ENCODE measurements around the gene PGP. TPM values are rescaled to one million over a fixed set of nuclear protein-coding genes. Genes with fewer than 3 reads are reported as not detected.

The PGP gene
- total and polyA plus RNA-seq, 4 donors, result 3.4 to 9.9 (median 6.3) TPM

DNA sequence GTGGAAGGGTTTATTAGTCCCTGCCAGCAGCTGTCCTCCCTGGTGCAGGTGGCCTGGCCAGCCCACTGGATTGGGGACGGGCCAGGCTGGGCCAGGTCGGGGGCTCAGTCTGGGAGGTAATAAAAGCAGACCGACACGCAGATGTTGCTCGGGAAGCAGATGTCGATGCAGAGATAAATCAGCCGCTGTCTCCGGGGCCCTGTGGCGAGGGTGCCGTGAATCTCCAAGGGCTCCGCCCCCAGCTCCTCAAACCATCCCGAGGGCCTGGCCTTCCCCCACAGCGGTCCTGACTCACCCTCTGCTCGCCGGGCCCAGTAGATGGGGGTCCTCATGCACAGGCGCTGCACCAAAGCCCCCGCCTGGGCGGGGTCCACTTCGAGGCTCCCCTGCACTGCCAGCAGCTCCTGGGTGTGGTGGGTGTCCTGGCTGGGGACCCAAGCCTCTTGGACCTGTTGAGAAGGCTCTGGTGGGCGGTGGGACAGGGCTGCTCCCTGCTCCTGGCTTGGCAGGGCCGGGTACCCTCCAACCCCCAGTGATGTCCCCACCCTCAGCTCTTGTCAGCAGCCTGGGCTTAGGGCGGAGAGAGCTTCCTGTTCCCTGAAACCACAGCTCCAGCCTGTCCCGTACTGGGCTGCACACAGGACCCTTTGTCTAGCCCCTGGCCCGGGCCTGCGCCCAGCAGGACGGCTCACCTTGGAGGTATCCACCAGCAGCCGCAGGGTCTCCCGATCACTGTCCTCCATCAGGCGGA is 5.2 kb downstream of the PGP start (continued):
- TF ChIP-seq, protein P1, sequence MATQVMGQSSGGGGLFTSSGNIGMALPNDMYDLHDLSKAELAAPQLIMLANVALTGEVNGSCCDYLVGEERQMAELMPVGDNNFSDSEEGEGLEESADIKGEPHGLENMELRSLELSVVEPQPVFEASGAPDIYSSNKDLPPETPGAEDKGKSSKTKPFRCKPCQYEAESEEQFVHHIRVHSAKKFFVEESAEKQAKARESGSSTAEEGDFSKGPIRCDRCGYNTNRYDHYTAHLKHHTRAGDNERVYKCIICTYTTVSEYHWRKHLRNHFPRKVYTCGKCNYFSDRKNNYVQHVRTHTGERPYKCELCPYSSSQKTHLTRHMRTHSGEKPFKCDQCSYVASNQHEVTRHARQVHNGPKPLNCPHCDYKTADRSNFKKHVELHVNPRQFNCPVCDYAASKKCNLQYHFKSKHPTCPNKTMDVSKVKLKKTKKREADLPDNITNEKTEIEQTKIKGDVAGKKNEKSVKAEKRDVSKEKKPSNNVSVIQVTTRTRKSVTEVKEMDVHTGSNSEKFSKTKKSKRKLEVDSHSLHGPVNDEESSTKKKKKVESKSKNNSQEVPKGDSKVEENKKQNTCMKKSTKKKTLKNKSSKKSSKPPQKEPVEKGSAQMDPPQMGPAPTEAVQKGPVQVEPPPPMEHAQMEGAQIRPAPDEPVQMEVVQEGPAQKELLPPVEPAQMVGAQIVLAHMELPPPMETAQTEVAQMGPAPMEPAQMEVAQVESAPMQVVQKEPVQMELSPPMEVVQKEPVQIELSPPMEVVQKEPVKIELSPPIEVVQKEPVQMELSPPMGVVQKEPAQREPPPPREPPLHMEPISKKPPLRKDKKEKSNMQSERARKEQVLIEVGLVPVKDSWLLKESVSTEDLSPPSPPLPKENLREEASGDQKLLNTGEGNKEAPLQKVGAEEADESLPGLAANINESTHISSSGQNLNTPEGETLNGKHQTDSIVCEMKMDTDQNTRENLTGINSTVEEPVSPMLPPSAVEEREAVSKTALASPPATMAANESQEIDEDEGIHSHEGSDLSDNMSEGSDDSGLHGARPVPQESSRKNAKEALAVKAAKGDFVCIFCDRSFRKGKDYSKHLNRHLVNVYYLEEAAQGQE (IDR thresholded peaks at IDR 0.05), result no peak

DNA sequence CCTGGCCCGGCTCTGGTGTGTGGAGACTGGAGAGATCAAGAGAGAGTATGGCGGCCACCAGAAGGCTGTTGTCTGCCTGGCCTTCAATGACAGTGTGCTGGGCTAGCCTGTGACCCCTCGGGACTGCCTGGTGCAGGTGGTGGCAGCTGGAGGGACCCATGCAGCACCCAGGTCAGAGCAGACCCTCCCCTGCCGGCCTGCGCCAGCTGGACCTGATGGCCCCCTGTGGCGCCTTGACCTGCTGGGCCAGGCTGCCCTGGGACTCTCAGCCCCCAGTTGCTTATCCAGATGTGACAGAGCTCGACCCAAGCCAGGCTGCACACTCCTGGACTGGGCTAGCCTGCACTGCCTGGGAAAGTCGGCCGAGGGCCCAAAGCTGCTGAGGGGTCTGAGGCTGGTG is 5.9 kb downstream of the PGP start:
- DNase-seq (ENCODE audit: low spot score), result no peak
- Histone ChIP-seq H3K4me1 (ENCODE audit: control insufficient read depth in 4 of 4, insufficient read depth in 4 of 4, low read length in 3 of 4) (peaks cover 9 to 38% (median 25%) of the 10 kb centered on the region in 4 donors), H3K27ac (ENCODE audit: low read depth in 1 of 2, low read length in 2 of 2) (no peak overlapping the region), H3K4me3 (ENCODE audit: low read depth in 1 of 3, low read length in 3 of 3) (no peak overlapping the region), H3K27me3 (ENCODE audit: control insufficient read depth in 4 of 4, insufficient read depth in 4 of 4, low read length in 3 of 4) (no peaks in the 10 kb centered on the region), H3K9ac (ENCODE audit: low read depth in 1 of 2, low read length in 2 of 2) (no peak overlapping the region), H3K36me3 (ENCODE audit: control insufficient read depth in 4 of 4, insufficient read depth in 3 of 4, low read depth in 1 of 4, low read length in 3 of 4) (peaks cover 0 to 24% (median 6%) of the 10 kb centered on the region in 4 donors), H3K9me3 (ENCODE audit: control insufficient read depth in 4 of 4, low read length in 3 of 4) (no peaks in the 10 kb centered on the region)
- TF ChIP-seq, protein P2, sequence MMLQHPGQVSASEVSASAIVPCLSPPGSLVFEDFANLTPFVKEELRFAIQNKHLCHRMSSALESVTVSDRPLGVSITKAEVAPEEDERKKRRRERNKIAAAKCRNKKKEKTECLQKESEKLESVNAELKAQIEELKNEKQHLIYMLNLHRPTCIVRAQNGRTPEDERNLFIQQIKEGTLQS (IDR thresholded peaks at IDR 0.05), result no peak
- TF ChIP-seq, protein P1 (IDR thresholded peaks at IDR 0.05), result no peak
- TF ChIP-seq, protein P3, sequence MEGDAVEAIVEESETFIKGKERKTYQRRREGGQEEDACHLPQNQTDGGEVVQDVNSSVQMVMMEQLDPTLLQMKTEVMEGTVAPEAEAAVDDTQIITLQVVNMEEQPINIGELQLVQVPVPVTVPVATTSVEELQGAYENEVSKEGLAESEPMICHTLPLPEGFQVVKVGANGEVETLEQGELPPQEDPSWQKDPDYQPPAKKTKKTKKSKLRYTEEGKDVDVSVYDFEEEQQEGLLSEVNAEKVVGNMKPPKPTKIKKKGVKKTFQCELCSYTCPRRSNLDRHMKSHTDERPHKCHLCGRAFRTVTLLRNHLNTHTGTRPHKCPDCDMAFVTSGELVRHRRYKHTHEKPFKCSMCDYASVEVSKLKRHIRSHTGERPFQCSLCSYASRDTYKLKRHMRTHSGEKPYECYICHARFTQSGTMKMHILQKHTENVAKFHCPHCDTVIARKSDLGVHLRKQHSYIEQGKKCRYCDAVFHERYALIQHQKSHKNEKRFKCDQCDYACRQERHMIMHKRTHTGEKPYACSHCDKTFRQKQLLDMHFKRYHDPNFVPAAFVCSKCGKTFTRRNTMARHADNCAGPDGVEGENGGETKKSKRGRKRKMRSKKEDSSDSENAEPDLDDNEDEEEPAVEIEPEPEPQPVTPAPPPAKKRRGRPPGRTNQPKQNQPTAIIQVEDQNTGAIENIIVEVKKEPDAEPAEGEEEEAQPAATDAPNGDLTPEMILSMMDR (IDR thresholded peaks at IDR 0.05; ENCODE audit: low read depth, low read length, missing input control), result no peak
- TF ChIP-seq GABPA (IDR thresholded peaks at IDR 0.05 in 1 of 2, conservative IDR thresholded peaks at IDR 0.05 in 1 of 2), result no peak
- TF ChIP-seq FOXA1 (IDR thresholded peaks at IDR 0.05), result no peak
- TF ChIP-seq HNF4G (IDR thresholded peaks at IDR 0.05), result no peak
- TF ChIP-seq, protein P4, sequence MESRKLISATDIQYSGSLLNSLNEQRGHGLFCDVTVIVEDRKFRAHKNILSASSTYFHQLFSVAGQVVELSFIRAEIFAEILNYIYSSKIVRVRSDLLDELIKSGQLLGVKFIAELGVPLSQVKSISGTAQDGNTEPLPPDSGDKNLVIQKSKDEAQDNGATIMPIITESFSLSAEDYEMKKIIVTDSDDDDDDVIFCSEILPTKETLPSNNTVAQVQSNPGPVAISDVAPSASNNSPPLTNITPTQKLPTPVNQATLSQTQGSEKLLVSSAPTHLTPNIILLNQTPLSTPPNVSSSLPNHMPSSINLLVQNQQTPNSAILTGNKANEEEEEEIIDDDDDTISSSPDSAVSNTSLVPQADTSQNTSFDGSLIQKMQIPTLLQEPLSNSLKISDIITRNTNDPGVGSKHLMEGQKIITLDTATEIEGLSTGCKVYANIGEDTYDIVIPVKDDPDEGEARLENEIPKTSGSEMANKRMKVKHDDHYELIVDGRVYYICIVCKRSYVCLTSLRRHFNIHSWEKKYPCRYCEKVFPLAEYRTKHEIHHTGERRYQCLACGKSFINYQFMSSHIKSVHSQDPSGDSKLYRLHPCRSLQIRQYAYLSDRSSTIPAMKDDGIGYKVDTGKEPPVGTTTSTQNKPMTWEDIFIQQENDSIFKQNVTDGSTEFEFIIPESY (IDR thresholded peaks at IDR 0.05), result no peak
- TF ChIP-seq HNF4A (conservative IDR thresholded peaks at IDR 0.05), result no peak
- no peak for TF ChIP-seq TAF1 (conservative IDR thresholded peaks at IDR 0.05)
- TF ChIP-seq JUND (IDR thresholded peaks at IDR 0.05), result no peak
- TF ChIP-seq SP1 (IDR thresholded peaks at IDR 0.05), result no peak
- TF ChIP-seq RAD21 (IDR thresholded peaks at IDR 0.05), result no peak
- TF ChIP-seq RXRA (IDR thresholded peaks at IDR 0.05), result no peak
- no peak for TF ChIP-seq EGR1 (IDR thresholded peaks at IDR 0.05; ENCODE audit: low read depth in 2 of 2)
- 97% methylated on average over 9 of the region's 9 CpGs for WGBS
